ENCODE measurements around the gene SHISA5. TPM values are rescaled to one million over a fixed set of nuclear protein-coding genes. Genes with fewer than 3 reads are reported as not detected.

SHISA5 gene
- polyA plus RNA-seq, 3 donors: 147 to 266 (median 242) TPM

DNA sequence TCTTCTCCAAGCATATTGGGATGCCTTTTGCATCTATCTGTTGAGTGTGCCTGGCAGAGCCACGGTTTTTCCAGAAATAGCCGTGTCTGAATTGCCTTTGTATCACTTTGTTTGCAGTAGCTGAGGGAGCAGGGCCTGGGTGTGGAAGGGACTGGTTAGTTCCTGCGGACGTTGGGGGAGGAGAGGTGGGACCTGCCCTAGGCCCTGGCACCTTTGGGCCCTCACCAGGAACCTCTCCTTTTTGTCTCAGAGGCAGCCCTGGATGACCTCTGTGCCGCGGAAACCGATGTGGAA, 38.8 kb downstream of the SHISA5 start:
- peak overlapping the region; percentile 97 to 100 for H3K27ac ChIP-seq (ENCODE audit: low read depth in 1 of 2, low read length in 2 of 2)
- Mint-ChIP-seq H3K36me3 (peaks cover 36 to 62% of the 10 kb centered on the region in 2 donors), H3K4me1 (peaks cover 44% of the 10 kb centered on the region), H3K4me3 (peak overlapping the region; percentile 21 to 86), H3K9me3 (no peaks in the 10 kb centered on the region), H3K27ac (peak overlapping the region; percentile 100), H3K27me3 (ENCODE audit: low read depth in 3 of 3) (peaks cover 0 to 2% (median 0%) of the 10 kb centered on the region in 3 donors)
- H3K9ac ChIP-seq (ENCODE audit: insufficient read depth, low read length, poor library complexity, severe bottlenecking): peak overlapping the region; percentile 99
- 76% methylated on average over 6 of the region's 7 CpGs for WGBS (ENCODE audit: insufficient coverage)
- H3K36me3 ChIP-seq (replicated peaks in 1 of 2; ENCODE audit: control insufficient read depth in 1 of 2, insufficient read depth in 2 of 2, low read length in 2 of 2): peaks cover 45 to 56% of the 10 kb centered on the region in 2 donors
- peak overlapping the region; percentile 15 for H2AFZ ChIP-seq (ENCODE audit: insufficient read depth, low read depth, low read length, poor library complexity, severe bottlenecking)
- peaks cover 11% of the 10 kb centered on the region for H4K20me1 ChIP-seq (ENCODE audit: insufficient read depth, low read length)
- peak overlapping the region; percentile 40 for H3K4me2 ChIP-seq (replicated peaks; ENCODE audit: extremely low read depth, low read length, poor library complexity, severe bottlenecking)
- H3K27me3 ChIP-seq (ENCODE audit: control insufficient read depth in 2 of 2, insufficient read depth in 2 of 2, low read length in 2 of 2): no peaks in the 10 kb centered on the region
- intact Hi-C loops (cut with micrococcal nuclease): loop anchor here (1.0 to 10.0 kb wide), 5 partner anchors 82 to 220 kb away; partner anchors contain the start of genes SLC26A6 (in 2 of the 2), NCKIPSD (in 1 of the 2) and UQCRC1 (in 1 of the 2)
- DNase-seq: no peak
- peak overlapping the region in 1 of 3 experiments; percentile 4 for H3K4me3 ChIP-seq (replicated peaks in 1 of 3; ENCODE audit: low read depth in 2 of 3, low read length in 3 of 3)
- H3K79me2 ChIP-seq (ENCODE audit: insufficient read depth, low read length): peaks cover 44% of the 10 kb centered on the region
- no peaks in the 10 kb centered on the region for H3K9me3 ChIP-seq (replicated peaks in 1 of 2; ENCODE audit: control insufficient read depth in 1 of 2, insufficient read depth in 1 of 2, low read length in 2 of 2)
- TF ChIP-seq CTCF (IDR thresholded peaks at IDR 0.05): peak; percentile 83
- peaks cover 45% of the 10 kb centered on the region in 2 donors for H3K4me1 ChIP-seq (ENCODE audit: control insufficient read depth in 1 of 2, insufficient read depth in 2 of 2, low read length in 2 of 2)

DNA sequence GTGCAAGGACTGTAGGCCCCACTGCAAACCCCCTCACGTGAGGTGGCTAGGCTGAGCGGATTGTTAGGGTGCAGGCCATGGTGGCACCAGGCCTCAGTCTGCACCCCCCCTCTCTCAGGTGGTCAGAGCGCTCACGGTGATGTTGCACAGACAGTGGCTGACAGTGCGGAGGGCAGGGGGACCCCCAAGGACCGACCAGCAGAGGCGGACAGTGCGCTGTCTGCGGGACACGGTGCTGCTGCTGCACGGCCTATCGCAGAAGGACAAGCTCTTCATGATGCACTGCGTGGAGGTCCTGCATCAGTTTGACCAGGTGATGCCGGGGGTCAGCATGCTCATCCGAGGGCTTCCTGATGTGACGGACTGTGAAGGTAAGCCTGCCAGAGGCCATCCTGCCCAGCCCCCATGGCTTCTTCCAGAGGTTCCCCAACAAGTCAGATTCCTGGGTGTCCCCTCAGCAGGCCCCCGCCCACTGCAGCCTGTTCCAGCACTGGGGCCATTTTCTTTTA, 39.2 kb downstream of the SHISA5 start:
- H3K27me3 Mint-ChIP-seq (ENCODE audit: low read depth in 3 of 3): peaks cover 0 to 2% (median 0%) of the 10 kb centered on the region in 3 donors
- Histone ChIP-seq H4K20me1 (ENCODE audit: insufficient read depth, low read length) (peaks cover 11% of the 10 kb centered on the region), H2AFZ (ENCODE audit: insufficient read depth, low read depth, low read length, poor library complexity, severe bottlenecking) (no peak overlapping the region), H3K4me3 (replicated peaks in 1 of 3; ENCODE audit: low read depth in 2 of 3, low read length in 3 of 3) (peak overlapping the region in 1 of 3 experiments; percentile 4), H3K79me2 (ENCODE audit: insufficient read depth, low read length) (peaks cover 39% of the 10 kb centered on the region), H3K4me2 (replicated peaks; ENCODE audit: extremely low read depth, low read length, poor library complexity, severe bottlenecking) (peak overlapping the region; percentile 40), H3K9me3 (replicated peaks in 1 of 2; ENCODE audit: control insufficient read depth in 1 of 2, insufficient read depth in 1 of 2, low read length in 2 of 2) (no peaks in the 10 kb centered on the region), H3K9ac (ENCODE audit: insufficient read depth, low read length, poor library complexity, severe bottlenecking) (peak overlapping the region; percentile 99), H3K27me3 (ENCODE audit: control insufficient read depth in 2 of 2, insufficient read depth in 2 of 2, low read length in 2 of 2) (no peaks in the 10 kb centered on the region), H3K27ac (ENCODE audit: low read depth in 1 of 2, low read length in 2 of 2) (peak overlapping the region; percentile 97 to 100), H3K36me3 (replicated peaks in 1 of 2; ENCODE audit: control insufficient read depth in 1 of 2, insufficient read depth in 2 of 2, low read length in 2 of 2) (peaks cover 46 to 56% of the 10 kb centered on the region in 2 donors), H3K4me1 (ENCODE audit: control insufficient read depth in 1 of 2, insufficient read depth in 2 of 2, low read length in 2 of 2) (peaks cover 41% of the 10 kb centered on the region in 2 donors)
- TF ChIP-seq CTCF (IDR thresholded peaks at IDR 0.05): no peak
- peaks cover 36 to 62% of the 10 kb centered on the region in 2 donors for H3K36me3 Mint-ChIP-seq
- H3K27ac Mint-ChIP-seq: peak overlapping the region; percentile 100
- DNase-seq: no peak
- intact Hi-C loops (cut with micrococcal nuclease): loop anchor here (1.0 to 10.0 kb wide), 5 partner anchors 83 to 220 kb away; partner anchors contain the start of genes SLC26A6 (in 2 of the 2), NCKIPSD (in 1 of the 2) and UQCRC1 (in 1 of the 2)
- peaks cover 40% of the 10 kb centered on the region for H3K4me1 Mint-ChIP-seq
- no peak overlapping the region for H3K4me3 Mint-ChIP-seq
- 96% methylated on average over 17 of the region's 17 CpGs for WGBS (ENCODE audit: insufficient coverage)
- H3K9me3 Mint-ChIP-seq: no peaks in the 10 kb centered on the region

Data from CD14-positive monocyte (primary cell).